Measurements from ENCODE around the gene RAB3IL1. TPM values are rescaled to one million over a fixed set of nuclear protein-coding genes. Genes with fewer than 3 reads are reported as not detected.

The RAB3IL1 gene
- total RNA-seq, 3 donors from 2014 or later = 11.7 to 27.9 (median 22.6) TPM

- no peaks in the 10 kb centered on the region for H3K27me3 ChIP-seq
- H3K36me3 ChIP-seq = no peaks in the 10 kb centered on the region
- TF ChIP-seq, protein P1, sequence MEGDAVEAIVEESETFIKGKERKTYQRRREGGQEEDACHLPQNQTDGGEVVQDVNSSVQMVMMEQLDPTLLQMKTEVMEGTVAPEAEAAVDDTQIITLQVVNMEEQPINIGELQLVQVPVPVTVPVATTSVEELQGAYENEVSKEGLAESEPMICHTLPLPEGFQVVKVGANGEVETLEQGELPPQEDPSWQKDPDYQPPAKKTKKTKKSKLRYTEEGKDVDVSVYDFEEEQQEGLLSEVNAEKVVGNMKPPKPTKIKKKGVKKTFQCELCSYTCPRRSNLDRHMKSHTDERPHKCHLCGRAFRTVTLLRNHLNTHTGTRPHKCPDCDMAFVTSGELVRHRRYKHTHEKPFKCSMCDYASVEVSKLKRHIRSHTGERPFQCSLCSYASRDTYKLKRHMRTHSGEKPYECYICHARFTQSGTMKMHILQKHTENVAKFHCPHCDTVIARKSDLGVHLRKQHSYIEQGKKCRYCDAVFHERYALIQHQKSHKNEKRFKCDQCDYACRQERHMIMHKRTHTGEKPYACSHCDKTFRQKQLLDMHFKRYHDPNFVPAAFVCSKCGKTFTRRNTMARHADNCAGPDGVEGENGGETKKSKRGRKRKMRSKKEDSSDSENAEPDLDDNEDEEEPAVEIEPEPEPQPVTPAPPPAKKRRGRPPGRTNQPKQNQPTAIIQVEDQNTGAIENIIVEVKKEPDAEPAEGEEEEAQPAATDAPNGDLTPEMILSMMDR (IDR thresholded peaks at IDR 0.05) = no peak
- TF ChIP-seq POLR2A (IDR thresholded peaks at IDR 0.05) = no peak
- TF ChIP-seq POLR2AphosphoS5 (IDR thresholded peaks at IDR 0.05) = no peak
- H3K4me1 ChIP-seq = no peaks in the 10 kb centered on the region
- peak overlapping the region in 1 of 2 donors; percentile 49 for H3K27ac ChIP-seq
- intact Hi-C loops (cut with DNase I; ENCODE audit: low total_unique reads) = loop anchor here (10.0 kb wide), 1 partner anchor 170 kb away; no protein-coding TSS in a partner anchor
- no peak for DNase-seq (ENCODE audit: low spot score in 2 of 2)
- H3K9me3 ChIP-seq = no peaks in the 10 kb centered on the region
- no peak overlapping the region for H3K4me3 ChIP-seq
Observed at GRCh38 chr11:61905067-61905696, 12.2 kb downstream of the RAB3IL1 start.

DNA sequence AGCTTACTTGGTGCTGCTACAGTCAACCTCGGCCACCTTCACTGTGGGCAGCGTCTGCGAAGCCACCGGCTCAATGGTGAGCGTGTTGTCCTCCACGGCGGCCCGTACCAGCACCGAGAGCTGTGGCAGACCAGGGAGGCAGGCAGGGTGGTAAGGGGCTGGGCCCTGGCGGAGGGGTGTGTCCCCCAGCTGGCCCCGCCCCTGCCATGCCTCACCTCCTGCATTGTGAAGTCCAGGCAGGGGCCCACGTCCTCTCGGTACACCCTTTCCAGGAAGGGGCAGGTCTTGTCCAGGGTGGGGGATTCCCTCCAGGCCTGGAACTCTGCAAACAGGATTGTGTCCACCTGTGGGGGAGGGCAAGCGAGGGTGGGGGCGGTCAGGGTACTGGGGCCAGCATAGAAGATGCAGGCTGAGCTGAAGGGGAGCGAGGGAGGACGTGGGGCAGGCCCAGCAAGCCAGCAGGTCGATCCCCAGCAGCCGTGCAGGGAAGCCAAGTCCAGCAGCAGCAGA, 12.8 kb downstream of the RAB3IL1 start:
- Histone ChIP-seq H3K27ac (peak overlapping the region in 1 of 2 donors; percentile 55), H3K9me3 (no peaks in the 10 kb centered on the region), H3K36me3 (no peaks in the 10 kb centered on the region), H3K4me3 (peak overlapping the region in 2 of 3 donors; percentile 19 to 32), H3K27me3 (no peaks in the 10 kb centered on the region), H3K4me1 (no peaks in the 10 kb centered on the region)
- no peak for DNase-seq (ENCODE audit: low spot score in 2 of 2)
- intact Hi-C loops (cut with DNase I; ENCODE audit: low total_unique reads) = loop anchor here (10.0 kb wide), 1 partner anchor 170 kb away; no protein-coding TSS in a partner anchor
- TF ChIP-seq, protein P1 (IDR thresholded peaks at IDR 0.05) = no peak
- no peak for TF ChIP-seq POLR2A (IDR thresholded peaks at IDR 0.05)
- TF ChIP-seq POLR2AphosphoS5 (IDR thresholded peaks at IDR 0.05) = no peak

DNA sequence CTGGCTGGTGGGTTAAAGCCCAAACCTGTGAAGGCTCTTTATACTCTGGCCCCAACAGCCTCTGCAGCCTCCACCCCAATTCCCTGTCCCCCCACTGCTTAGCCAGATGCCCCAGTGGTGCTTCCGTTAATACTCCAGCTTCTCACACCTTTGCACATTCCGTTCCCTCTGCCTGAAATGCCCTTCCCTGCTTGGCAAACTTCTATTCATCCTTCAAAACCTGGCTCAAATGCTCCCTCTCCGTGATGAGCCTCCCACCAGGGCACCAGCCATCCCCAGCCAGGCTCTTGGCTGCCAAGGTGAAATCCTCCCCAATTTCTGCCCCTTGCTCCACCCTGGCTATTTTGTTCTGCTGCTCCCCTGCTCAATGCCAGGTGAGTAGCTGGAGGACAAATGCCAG, 13.5 kb downstream of the RAB3IL1 start:
- intact Hi-C loops (cut with DNase I; ENCODE audit: low total_unique reads) = loop anchor here (10.0 kb wide), 1 partner anchor 171 kb away; no protein-coding TSS in a partner anchor
- TF ChIP-seq POLR2A (IDR thresholded peaks at IDR 0.05) (no peak), POLR2AphosphoS5 (IDR thresholded peaks at IDR 0.05) (no peak)
- TF ChIP-seq, protein P1 (IDR thresholded peaks at IDR 0.05) = no peak
- no peaks in the 10 kb centered on the region for H3K4me1 ChIP-seq
- H3K9me3 ChIP-seq = no peaks in the 10 kb centered on the region
- H3K4me3 ChIP-seq = peak overlapping the region in 2 of 3 donors; percentile 19 to 32
- H3K27me3 ChIP-seq = no peaks in the 10 kb centered on the region
- DNase-seq (ENCODE audit: low spot score in 2 of 2) = no peak
- H3K36me3 ChIP-seq = no peaks in the 10 kb centered on the region
- peak overlapping the region in 1 of 2 donors; percentile 55 for H3K27ac ChIP-seq

DNA sequence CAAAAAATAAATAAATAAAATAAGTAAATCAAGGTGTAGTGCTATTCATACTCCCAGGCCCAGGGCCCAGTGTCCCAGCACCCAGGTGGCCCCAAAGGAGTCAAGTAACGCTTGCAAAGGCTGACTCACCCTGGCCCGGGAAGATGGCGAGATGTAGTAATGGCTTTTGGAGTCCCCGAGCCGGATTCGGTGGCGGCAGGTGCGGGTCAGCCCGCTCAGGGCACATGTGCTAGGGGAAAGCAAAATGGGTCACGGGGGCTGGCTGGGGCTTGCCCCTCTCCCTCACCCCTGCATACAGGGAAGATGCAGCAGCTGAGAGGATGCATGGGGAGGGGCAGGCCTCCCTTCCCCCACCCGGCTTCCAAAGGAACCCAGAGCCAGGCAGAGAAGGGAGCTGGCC, 15.1 kb downstream of the RAB3IL1 start:
- intact Hi-C loops (cut with DNase I; ENCODE audit: low total_unique reads) = loop anchor here (10.0 kb wide), 1 partner anchor 172 kb away; no protein-coding TSS in a partner anchor
- H3K27ac ChIP-seq = no peak overlapping the region
- H3K36me3 ChIP-seq = no peaks in the 10 kb centered on the region
- peaks cover 0 to 4% of the 10 kb centered on the region in 2 donors for H3K4me1 ChIP-seq
- H3K9me3 ChIP-seq = no peaks in the 10 kb centered on the region
- no peaks in the 10 kb centered on the region for H3K27me3 ChIP-seq
- TF ChIP-seq POLR2A (IDR thresholded peaks at IDR 0.05) (no peak), POLR2AphosphoS5 (IDR thresholded peaks at IDR 0.05) (no peak)
- TF ChIP-seq, protein P1 (IDR thresholded peaks at IDR 0.05) = no peak
- no peak overlapping the region for H3K4me3 ChIP-seq
- DNase-seq (ENCODE audit: low spot score in 2 of 2) = no peak

- peak overlapping the region in 1 of 2 donors; percentile 88 for H3K27ac ChIP-seq
- no peak for DNase-seq (ENCODE audit: low spot score in 2 of 2)
- intact Hi-C loops (cut with DNase I; ENCODE audit: low total_unique reads) = loop anchor here (10.0 kb wide), 1 partner anchor 173 kb away; no protein-coding TSS in a partner anchor
- TF ChIP-seq POLR2AphosphoS5 (IDR thresholded peaks at IDR 0.05) (no peak), POLR2A (IDR thresholded peaks at IDR 0.05) (no peak)
- TF ChIP-seq, protein P1 (IDR thresholded peaks at IDR 0.05) = no peak
- peaks cover 0 to 4% of the 10 kb centered on the region in 2 donors for H3K4me1 ChIP-seq
- H3K4me3 ChIP-seq = no peak overlapping the region
- H3K27me3 ChIP-seq = no peaks in the 10 kb centered on the region
- no peaks in the 10 kb centered on the region for H3K9me3 ChIP-seq
- H3K36me3 ChIP-seq = no peaks in the 10 kb centered on the region
Observed at GRCh38 chr11:61901397-61901796, 16.0 kb downstream of the RAB3IL1 start.

Measured in breast epithelium (tissue), 4 donors.